Measurements from ENCODE around the gene MAN2B1. TPM values are rescaled to one million over a fixed set of nuclear protein-coding genes. Genes with fewer than 3 reads are reported as not detected.

MAN2B1 gene
- total and polyA plus RNA-seq, 2 experiments from 2014 or later = 33.2 to 60.8 TPM

GRCh38 chr19:12711187-12711586, 44.6 kb upstream of the MAN2B1 start:
- ATAC-seq (no peak), DNase-seq (ENCODE audit: low spot score) (no peak)
- Histone ChIP-seq H3K36me3 (ENCODE audit: insufficient read depth) (peaks cover 67% of the 10 kb centered on the region), H3K9me2 (ENCODE audit: insufficient read depth) (no peaks in the 10 kb centered on the region), H3F3A (replicated peaks; ENCODE audit: low read depth) (peaks cover 53% of the 10 kb centered on the region), H4K20me1 (replicated peaks; ENCODE audit: insufficient read depth) (peaks cover 29% of the 10 kb centered on the region), H3K27ac (ENCODE audit: low read depth) (no peak overlapping the region), H3K4me2 (no peak overlapping the region), H3K27me3 (ENCODE audit: insufficient read depth) (no peaks in the 10 kb centered on the region), H3K4me1 (ENCODE audit: insufficient read depth) (no peaks in the 10 kb centered on the region), H3K79me2 (replicated peaks; ENCODE audit: insufficient read depth) (peaks cover 5% of the 10 kb centered on the region), H2AFZ (no peak overlapping the region), H3K4me3 (no peak overlapping the region)
- Mint-ChIP-seq H3K4me1 (no peaks in the 10 kb centered on the region), H3K27ac (no peak overlapping the region), H3K27me3 (ENCODE audit: insufficient read depth, low read depth, poor library complexity) (peaks cover 2% of the 10 kb centered on the region), H3K9me3 (no peaks in the 10 kb centered on the region), H3K4me3 (no peak overlapping the region), H3K36me3 (ENCODE audit: low read depth) (peaks cover 90% of the 10 kb centered on the region)
- TF ChIP-seq JUNB (IDR thresholded peaks at IDR 0.05; ENCODE audit: unreplicated experiment) = no peak
- TF ChIP-seq POLR2AphosphoS5 (IDR thresholded peaks at IDR 0.05; ENCODE audit: low read depth) = no peak
- no peak for TF ChIP-seq EZH2phosphoT487 (IDR thresholded peaks at IDR 0.05; ENCODE audit: unreplicated experiment)
- no peak for TF ChIP-seq ZNF331 (CRISPR knock-in tag; IDR thresholded peaks at IDR 0.05; ENCODE audit: low read depth)
- no peak for TF ChIP-seq CTCF (conservative IDR thresholded peaks at IDR 0.05; ENCODE audit: low read depth in 2 of 2)

- peaks cover 67% of the 10 kb centered on the region for H3K36me3 ChIP-seq (ENCODE audit: insufficient read depth)
- H3K4me1 ChIP-seq (ENCODE audit: insufficient read depth) = no peaks in the 10 kb centered on the region
- Mint-ChIP-seq H3K4me3 (no peak overlapping the region), H3K27me3 (ENCODE audit: insufficient read depth, low read depth, poor library complexity) (peaks cover 2% of the 10 kb centered on the region), H3K4me1 (peaks cover 2% of the 10 kb centered on the region; the same call in 1 of the 3 replicates), H3K36me3 (ENCODE audit: low read depth) (peaks cover 90% of the 10 kb centered on the region), H3K27ac (no peak overlapping the region), H3K9me3 (no peaks in the 10 kb centered on the region)
- no peak overlapping the region for H3K27ac ChIP-seq (ENCODE audit: low read depth)
- H3F3A ChIP-seq (replicated peaks; ENCODE audit: low read depth) = peaks cover 57% of the 10 kb centered on the region
- ATAC-seq (no peak), DNase-seq (ENCODE audit: low spot score) (no peak)
- no peaks in the 10 kb centered on the region for H3K79me2 ChIP-seq (replicated peaks; ENCODE audit: insufficient read depth)
- H4K20me1 ChIP-seq (replicated peaks; ENCODE audit: insufficient read depth) = peaks cover 24% of the 10 kb centered on the region
- H3K27me3 ChIP-seq (ENCODE audit: insufficient read depth) = no peaks in the 10 kb centered on the region
- H3K9me2 ChIP-seq (ENCODE audit: insufficient read depth) = no peaks in the 10 kb centered on the region
- no peak overlapping the region for H3K4me2 ChIP-seq
- no peak overlapping the region for H3K4me3 ChIP-seq
- no peak overlapping the region for H2AFZ ChIP-seq
- no peak for TF ChIP-seq STAT1 (IDR thresholded peaks at IDR 0.05; ENCODE audit: unreplicated experiment)
- no peak for TF ChIP-seq CREB1 (CRISPR knock-in tag; IDR thresholded peaks at IDR 0.05; ENCODE audit: low read depth)
- no peak for TF ChIP-seq EZH2 (IDR thresholded peaks at IDR 0.05; ENCODE audit: low read depth, unreplicated experiment)
- TF ChIP-seq ZNF331 (CRISPR knock-in tag; IDR thresholded peaks at IDR 0.05; ENCODE audit: low read depth) = no peak
- no peak for TF ChIP-seq CTCF (conservative IDR thresholded peaks at IDR 0.05; ENCODE audit: low read depth in 2 of 2)
- TF ChIP-seq ZNF462 (CRISPR knock-in tag; IDR thresholded peaks at IDR 0.05) = no peak
- no peak for TF ChIP-seq EZH2phosphoT487 (IDR thresholded peaks at IDR 0.05; ENCODE audit: unreplicated experiment)
- TF ChIP-seq POLR2AphosphoS5 (IDR thresholded peaks at IDR 0.05; ENCODE audit: low read depth) = no peak
- no peak for TF ChIP-seq JUNB (IDR thresholded peaks at IDR 0.05; ENCODE audit: unreplicated experiment)
- TF ChIP-seq ETS1 (IDR thresholded peaks at IDR 0.05) = no peak
These were observed 42.1 kb upstream of the MAN2B1 start for GRCh38 chr19:12708641-12709040.
